PC-9 (cell line): Measurements from ENCODE around the gene ATAD2B. TPM values are rescaled to one million over a fixed set of nuclear protein-coding genes. Genes with fewer than 3 reads are reported as not detected.
"Not testable (repeated sequence)": the region's sequence is repeated elsewhere in the genome, so short reads cannot be mapped to it uniquely, and the experiment has no call there.

Experiments
- BruUV-seq: library from RNA; stranded (reverse); fragments of 400-500 nt; replicated peaks from 2 replicates; lab custom pipeline; 2021; lab: Mats Ljungman, UMichigan
- CTCF ChIA-PET: fragments of 300-600 bp; sonication (Branson Sonifier 250); formaldehyde crosslinking; loops from one replicate; lab custom pipeline; 2022; ENCODE audit warnings: antibody characterized with exemption; lab: Charles Lee
- POLR2A ChIA-PET: fragments of 300-600 bp; sonication (Branson Sonifier 250); formaldehyde crosslinking; loops from one replicate; lab custom pipeline; 2022; ENCODE audit warnings: antibody characterized with exemption; ENCODE audit not compliant: unreplicated experiment; lab: Charles Lee
- DNase-seq, 2 experiments: peaks; one replicate each; pipeline versions ENCODE4 v3.0.0 to v3.0.0-alpha.2; 2015 to 2022; ENCODE audit warnings: mixed read lengths in 1 of 2
- H2AFZ ChIP-seq: fragments of 200-600 bp; sonication (generic); 2 replicates; pipeline ENCODE4 v1.8.1; 2017; ENCODE audit warnings: antibody characterized with exemption
- H3F3A ChIP-seq: fragments of 200-600 bp; sonication (generic); 2 replicates; pipeline ENCODE4 v1.8.1; 2017; ENCODE audit warnings: antibody characterized with exemption, mild to moderate bottlenecking, low read depth; ENCODE audit not compliant: insufficient read depth
- H3K27ac ChIP-seq: fragments of 200-600 bp; sonication (generic); 2 replicates; pipeline ENCODE4 v1.6.1; 2016; ENCODE audit warnings: mixed run types
- H3K27me3 ChIP-seq: fragments of 200-600 bp; sonication (generic); 2 replicates; pipeline ENCODE4 v1.6.1; 2016; ENCODE audit warnings: low read depth, mixed run types; ENCODE audit not compliant: insufficient read depth
- H3K36me3 ChIP-seq: fragments of 200-600 bp; sonication (generic); 2 replicates; pipeline ENCODE4 v1.6.1; 2016; ENCODE audit warnings: low read depth, mixed run types
- H3K4me1 ChIP-seq: fragments of 200-600 bp; sonication (generic); replicated peaks from 2 replicates; pipeline ENCODE4 v1.6.1; 2016; ENCODE audit warnings: mixed run types; ENCODE audit not compliant: insufficient read depth
- H3K4me2 ChIP-seq: fragments of 200-600 bp; sonication (generic); 2 replicates; pipeline ENCODE4 v1.6.1; 2017; ENCODE audit warnings: mixed run types
- H3K4me3 ChIP-seq: fragments of 200-600 bp; sonication (generic); 2 replicates; pipeline ENCODE4 v1.6.1; 2016; ENCODE audit warnings: mixed run types
- H3K79me2 ChIP-seq: fragments of 200-600 bp; sonication (generic); 2 replicates; pipeline ENCODE4 v1.6.1; 2017; ENCODE audit warnings: low read depth, mixed run types
- H3K9me2 ChIP-seq: fragments of 200-600 bp; sonication (generic); 2 replicates; pipeline ENCODE4 v1.8.1; 2017; ENCODE audit warnings: mild to moderate bottlenecking; ENCODE audit not compliant: insufficient read depth
- H3K9me3 ChIP-seq: fragments of 200-600 bp; sonication (generic); 2 replicates; pipeline ENCODE4 v1.8.1; 2016; ENCODE audit warnings: low read depth; ENCODE audit not compliant: insufficient read depth
- H4K20me1 ChIP-seq: fragments of 200-600 bp; sonication (generic); 2 replicates; pipeline ENCODE4 v1.8.1; 2017; ENCODE audit not compliant: insufficient read depth
- EZH2 ChIP-seq: fragments of 200-600 bp; sonication (generic); IDR thresholded peaks from 2 replicates; pipeline ENCODE4 v1.8.0; 2017; ENCODE audit warnings: antibody characterized with exemption, low read depth
- intact Hi-C: fragments of 100-400 bp; cut with micrococcal nuclease; formaldehyde crosslinking; loops from one replicate; pipeline ENCODE4 v1.10.0; 2022; ENCODE audit not compliant: unreplicated experiment
- total RNA-seq: library from RNA; stranded (reverse); gene quantifications from 2 replicates; pipeline ENCODE4 v1.2.3, GENCODE V29; 2021
- TF ChIP-seq, protein P1 (sequence below): fragments of 200-600 bp; sonication (generic); conservative IDR thresholded peaks from 2 replicates; pipeline ENCODE4 v1.6.1; 2017; ENCODE audit warnings: mixed run types, antibody characterized with exemption, mild to moderate bottlenecking, moderate library complexity

Gene ATAD2B
- total RNA-seq, 1 experiment from 2014 or later, result 12.6 TPM

- Histone ChIP-seq H3F3A (no peaks in the 10 kb centered on the region), H2AFZ (no peak overlapping the region), H3K9me2 (no peaks in the 10 kb centered on the region), H3K27me3 (no peaks in the 10 kb centered on the region), H3K79me2 (no peaks in the 10 kb centered on the region), H3K27ac (no peak overlapping the region), H3K4me3 (no peak overlapping the region), H3K4me2 (no peak overlapping the region), H3K9me3 (no peaks in the 10 kb centered on the region), H3K36me3 (no peaks in the 10 kb centered on the region), H3K4me1 (no peaks in the 10 kb centered on the region), H4K20me1 (no peaks in the 10 kb centered on the region)
- CTCF ChIA-PET, result no interaction called here
- TF ChIP-seq EZH2, result no peak
- TF ChIP-seq, protein P1, sequence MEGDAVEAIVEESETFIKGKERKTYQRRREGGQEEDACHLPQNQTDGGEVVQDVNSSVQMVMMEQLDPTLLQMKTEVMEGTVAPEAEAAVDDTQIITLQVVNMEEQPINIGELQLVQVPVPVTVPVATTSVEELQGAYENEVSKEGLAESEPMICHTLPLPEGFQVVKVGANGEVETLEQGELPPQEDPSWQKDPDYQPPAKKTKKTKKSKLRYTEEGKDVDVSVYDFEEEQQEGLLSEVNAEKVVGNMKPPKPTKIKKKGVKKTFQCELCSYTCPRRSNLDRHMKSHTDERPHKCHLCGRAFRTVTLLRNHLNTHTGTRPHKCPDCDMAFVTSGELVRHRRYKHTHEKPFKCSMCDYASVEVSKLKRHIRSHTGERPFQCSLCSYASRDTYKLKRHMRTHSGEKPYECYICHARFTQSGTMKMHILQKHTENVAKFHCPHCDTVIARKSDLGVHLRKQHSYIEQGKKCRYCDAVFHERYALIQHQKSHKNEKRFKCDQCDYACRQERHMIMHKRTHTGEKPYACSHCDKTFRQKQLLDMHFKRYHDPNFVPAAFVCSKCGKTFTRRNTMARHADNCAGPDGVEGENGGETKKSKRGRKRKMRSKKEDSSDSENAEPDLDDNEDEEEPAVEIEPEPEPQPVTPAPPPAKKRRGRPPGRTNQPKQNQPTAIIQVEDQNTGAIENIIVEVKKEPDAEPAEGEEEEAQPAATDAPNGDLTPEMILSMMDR, result no peak
- intact Hi-C loops, result no loop called here
- no TSS peak for BruUV-seq
- no peak for DNase-seq
- POLR2A ChIA-PET, result no interaction called here
Measured at GRCh38 chr2:23734416-23734815, 192.5 kb downstream of the ATAD2B start.

GRCh38 chr2:23723029-23723428, 203.9 kb downstream of the ATAD2B start:
- H3K4me3 ChIP-seq, H4K20me1 ChIP-seq, H3K27me3 ChIP-seq, H3K9me2 ChIP-seq, BruUV-seq, H2AFZ ChIP-seq, H3K4me1 ChIP-seq, DNase-seq, H3K4me2 ChIP-seq, H3K27ac ChIP-seq, CTCF ChIA-PET, H3F3A ChIP-seq, POLR2A ChIA-PET, H3K79me2 ChIP-seq, intact Hi-C loops, H3K36me3 ChIP-seq: not testable (repeated sequence)
- H3K9me3 ChIP-seq, result peaks cover 16% of the 10 kb centered on the region; the same call in 1 of the 2 replicates

DNA sequence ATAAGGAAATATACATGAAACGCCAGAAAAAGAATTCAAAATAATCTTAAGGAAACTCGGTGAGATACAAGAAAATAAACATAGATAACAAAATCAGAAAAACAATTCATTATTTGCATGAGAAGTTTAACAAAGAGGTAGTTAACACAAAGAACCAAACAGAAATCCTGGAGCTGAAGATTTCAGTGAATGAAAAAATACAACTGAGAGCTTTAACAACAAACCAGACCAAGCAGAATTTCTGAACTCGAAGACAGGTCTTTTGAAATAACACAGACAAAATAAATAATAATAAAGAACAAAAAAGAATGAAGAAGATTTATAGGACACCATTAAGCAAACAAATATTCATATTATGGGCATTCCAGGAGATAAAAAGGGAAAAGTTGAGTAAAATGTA, 204.7 kb downstream of the ATAD2B start:
- Histone ChIP-seq H3K27me3 (no peaks in the 10 kb centered on the region), H3K4me1 (no peaks in the 10 kb centered on the region), H2AFZ (no peak overlapping the region), H4K20me1 (no peaks in the 10 kb centered on the region), H3K9me3 (peaks cover 16% of the 10 kb centered on the region; the same call in 1 of the 2 replicates), H3K4me2 (no peak overlapping the region), H3K27ac (no peak overlapping the region), H3K79me2 (no peaks in the 10 kb centered on the region), H3K9me2 (no peaks in the 10 kb centered on the region), H3K4me3 (no peak overlapping the region), H3K36me3 (0 out of 2 replicates have a peak, but pooled peaks cover 5% of the 10 kb centered on the region), H3F3A (no peaks in the 10 kb centered on the region)
- CTCF ChIA-PET, result no interaction called here
- DNase-seq, result no peak
- POLR2A ChIA-PET, result no interaction called here
- no peak for TF ChIP-seq EZH2
- BruUV-seq, result no TSS peak
- intact Hi-C loops, result no loop called here

GRCh38 chr2:23721454-23721826, 205.5 kb downstream of the ATAD2B start:
- DNase-seq, result no peak
- no peak overlapping the region for H2AFZ ChIP-seq
- H3F3A ChIP-seq, result no peaks in the 10 kb centered on the region
- H3K4me1 ChIP-seq, result no peaks in the 10 kb centered on the region
- no peak for TF ChIP-seq EZH2
- ChIA-PET CTCF (no interaction called here), POLR2A (no interaction called here)
- no TSS peak for BruUV-seq
- H3K9me2 ChIP-seq, result no peaks in the 10 kb centered on the region
- H3K36me3 ChIP-seq, result 0 out of 2 replicates have a peak, but pooled peaks cover 5% of the 10 kb centered on the region
- no peak overlapping the region for H3K4me2 ChIP-seq
- intact Hi-C loops, result no loop called here
- H3K9me3 ChIP-seq, result peaks cover 16% of the 10 kb centered on the region; the same call in 1 of the 2 replicates
- no peak overlapping the region for H3K4me3 ChIP-seq
- H3K27me3 ChIP-seq, result no peaks in the 10 kb centered on the region
- H4K20me1 ChIP-seq, result no peaks in the 10 kb centered on the region
- H3K27ac ChIP-seq, result no peak overlapping the region
- no peaks in the 10 kb centered on the region for H3K79me2 ChIP-seq
